A549 treated with RU486 at 1 μM for 4 hours (cell line): ENCODE results near the gene NAIF1. TPM values are rescaled to one million over a fixed set of nuclear protein-coding genes. Genes with fewer than 3 reads are reported as not detected.

Experiments used
- total RNA-seq: library from RNA; stranded (reverse); fragments of 200-300 nt; extraction: Qiagen RNA extraction; gene quantifications from 5 replicates; pipeline ENCODE4 v1.2.3, GENCODE V29; 2022; ENCODE audit warnings: low read depth

Gene NAIF1
- total RNA-seq = 4.9 to 7.3 TPM (median 7.1 TPM) in 5 replicates

DNA sequence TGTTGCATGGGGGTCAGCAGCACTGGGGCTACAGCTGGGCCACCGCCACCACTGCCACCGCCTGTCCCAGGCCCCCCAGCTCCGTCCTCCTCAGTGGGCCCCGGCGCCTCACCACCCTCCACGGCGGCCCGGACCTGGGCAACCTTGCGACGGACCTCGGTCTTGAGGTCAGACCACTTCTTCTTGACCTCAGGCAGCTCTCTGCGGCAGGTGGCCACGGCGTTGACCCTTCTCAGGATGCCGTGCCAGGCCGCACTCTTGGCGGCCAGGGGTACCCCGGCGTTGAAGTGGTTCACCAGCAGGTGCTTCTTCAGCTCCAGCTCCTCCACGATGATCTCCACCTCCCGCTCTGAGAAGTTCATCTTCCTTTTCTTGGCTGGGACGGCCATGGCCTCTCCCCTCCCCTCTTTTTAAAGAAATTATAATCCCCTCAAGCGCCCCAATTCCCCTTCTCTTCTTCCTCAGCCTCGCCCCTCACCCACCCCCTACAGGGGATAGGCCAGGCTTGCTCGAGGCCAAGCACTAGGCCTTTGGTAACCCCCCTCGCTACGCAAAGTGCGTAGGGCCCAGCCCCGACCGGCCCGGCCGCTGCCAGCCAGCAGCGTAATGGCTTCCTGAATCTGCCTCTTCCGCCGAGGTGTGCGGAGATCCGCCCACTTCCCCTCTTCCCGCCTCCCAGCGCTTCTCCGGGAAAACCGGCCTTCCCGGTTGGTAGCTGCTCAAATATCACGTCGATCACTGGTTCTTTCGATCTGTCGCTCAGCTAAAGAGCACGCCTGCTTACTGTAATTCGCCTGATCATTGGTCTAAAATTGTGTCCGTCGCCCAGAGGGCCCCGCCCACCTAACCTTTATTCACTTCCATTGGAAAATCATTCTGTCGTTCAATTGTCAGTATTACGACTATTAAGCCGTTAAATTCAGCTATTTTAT is at the start of gene NAIF1:
Gene NAIF1 (minus strand): TSS at position 608 of the 932 bp plus-strand sequence. CDS start 219 bp downstream, at position 389.

GRCh38 chr9:128067645-128068385 is 695 bp upstream of the NAIF1 start, which contains the start of gene SLC25A25:
SLC25A25 (plus strand) TSS chr9:128068232; CDS start chr9:128068320, 88 bp downstream.

Other genes starting within 250 kb of the NAIF1 start
- gene ENG, start 212.7 kb downstream of the NAIF1 start, total RNA-seq = 0.07 to 0.37 TPM (median 0.26 TPM) in 5 replicates
- 41.2 to 86.8 TPM (median 75.7 TPM) in 5 replicates for gene AK1, start 189.6 kb downstream of the NAIF1 start, total RNA-seq
- 22.7 to 27.9 TPM (median 24.1 TPM) in 5 replicates for gene ST6GALNAC6, start 167.7 kb downstream of the NAIF1 start, total RNA-seq
- gene ST6GALNAC4, start 150.3 kb downstream of the NAIF1 start, total RNA-seq = 16.1 to 28.2 TPM (median 22.0 TPM) in 5 replicates
- gene PIP5KL1, start 136.5 kb downstream of the NAIF1 start, total RNA-seq = 0.90 to 2.9 TPM (median 1.1 TPM) in 5 replicates
- gene DPM2, start 129.5 kb downstream of the NAIF1 start, total RNA-seq = 35.4 to 48.4 TPM (median 47.7 TPM) in 5 replicates
- 61.7 to 84.0 TPM (median 73.6 TPM) in 5 replicates for gene EEIG1, start 86.3 kb downstream of the NAIF1 start, total RNA-seq
- gene SLC25A25, start 912 bp upstream of the NAIF1 start, total RNA-seq = 8.4 to 10.1 TPM (median 9.0 TPM) in 5 replicates
- gene PTGES2, start 60.4 kb upstream of the NAIF1 start, total RNA-seq = 75.7 to 97.4 TPM (median 94.1 TPM) in 5 replicates
- 2.1 to 6.6 TPM (median 3.2 TPM) in 5 replicates for gene LCN2, start 82.1 kb upstream of the NAIF1 start, total RNA-seq
- 38.2 to 70.7 TPM (median 67.3 TPM) in 5 replicates for gene BBLN, start 92.9 kb upstream of the NAIF1 start, total RNA-seq
- gene CIZ1, start 124.3 kb upstream of the NAIF1 start, total RNA-seq = 72.6 to 98.9 TPM (median 87.6 TPM) in 5 replicates
- 74.6 to 95.2 TPM (median 86.0 TPM) in 5 replicates for gene DNM1, start 136.1 kb upstream of the NAIF1 start, total RNA-seq
- 39.9 to 48.9 TPM (median 42.6 TPM) in 5 replicates for gene GOLGA2, start 208.7 kb upstream of the NAIF1 start, total RNA-seq
- gene SWI5, start 209.0 kb upstream of the NAIF1 start, total RNA-seq = 42.4 to 49.6 TPM (median 45.6 TPM) in 5 replicates